Neuronal stem cell (in vitro differentiated cells): ENCODE measurements around the gene BATF.

Source experiments
- DNase-seq: peaks from one replicate; pipeline ENCODE4 v3.0.0-alpha.2; 2013; ENCODE audit warnings: low spot score
- H2AFZ ChIP-seq: one replicate; pipeline ENCODE4 v1.6.1; 2013; ENCODE audit warnings: mild to moderate bottlenecking, low read length, inconsistent platforms
- H2AK5ac ChIP-seq: 2 replicates; pipeline ENCODE4 v1.6.1; 2013; ENCODE audit warnings: low read depth, mild to moderate bottlenecking, inconsistent platforms, low read length, moderate library complexity, mixed read lengths
- H2BK120ac ChIP-seq: 2 replicates; pipeline ENCODE4 v1.6.1; 2013; ENCODE audit warnings: low read depth, mild to moderate bottlenecking, inconsistent platforms, low read length, moderate library complexity, mixed read lengths
- H2BK12ac ChIP-seq: one replicate; pipeline ENCODE4 v1.6.1; 2013; ENCODE audit warnings: low read length, inconsistent platforms
- H2BK15ac ChIP-seq: 2 replicates; pipeline ENCODE4 v1.6.1; 2013; ENCODE audit warnings: mild to moderate bottlenecking, low read length, inconsistent platforms, mixed read lengths
- H2BK5ac ChIP-seq: one replicate; pipeline ENCODE4 v1.6.1; 2013; ENCODE audit warnings: inconsistent platforms, mild to moderate bottlenecking, low read length, moderate library complexity
- H3K14ac ChIP-seq: one replicate; pipeline ENCODE4 v1.6.1; 2013; ENCODE audit warnings: low read length, inconsistent platforms
- H3K18ac ChIP-seq: 2 replicates; pipeline ENCODE4 v1.6.1; 2013; ENCODE audit warnings: low read length, inconsistent platforms
- H3K23ac ChIP-seq: 2 replicates; pipeline ENCODE4 v1.6.1; 2013; ENCODE audit warnings: low read depth, mild to moderate bottlenecking, mixed read lengths, low read length, inconsistent platforms; ENCODE audit not compliant: poor library complexity
- H3K27ac ChIP-seq: replicated peaks from 3 replicates; pipeline ENCODE4 v1.5.1; 2013; ENCODE audit warnings: low read length, inconsistent platforms
- H3K27me3 ChIP-seq, 3 experiments: 2 replicates each; pipeline ENCODE4 v1.6.1; 2013; ENCODE audit warnings: low read length in 3 of 3, mild to moderate bottlenecking in 2 of 3, inconsistent platforms in 1 of 3, low read depth in 1 of 3, mixed read lengths in 1 of 3, moderate library complexity in 1 of 3; ENCODE audit not compliant: control insufficient read depth in 3 of 3, insufficient read depth in 3 of 3
- H3K36me3 ChIP-seq, 2 donors: replicated peaks in 1 of 2; 2 replicates each; pipeline ENCODE4 v1.6.1; 2013; ENCODE audit warnings: low read length in 2 of 2; ENCODE audit not compliant: control insufficient read depth in 2 of 2, insufficient read depth in 2 of 2
- H3K4ac ChIP-seq: 2 replicates; pipeline ENCODE4 v1.6.1; 2013; ENCODE audit warnings: inconsistent platforms, mild to moderate bottlenecking, low read length, moderate library complexity
- H3K4me1 ChIP-seq, 2 donors: 1 replicate in 1 of 2; 2 replicates in 1 of 2; pipeline ENCODE4 v1.6.1; 2013; ENCODE audit warnings: low read length in 2 of 2, low read depth in 1 of 2; ENCODE audit not compliant: control insufficient read depth in 2 of 2, insufficient read depth in 1 of 2
- H3K4me2 ChIP-seq: one replicate; pipeline ENCODE4 v1.6.1; 2013; ENCODE audit warnings: mild to moderate bottlenecking, low read length, inconsistent platforms; ENCODE audit not compliant: insufficient read depth, poor library complexity, severe bottlenecking
- H3K4me3 ChIP-seq, 2 donors: 2 replicates each; pipeline ENCODE4 v1.5.1; 2013; ENCODE audit warnings: low read length in 2 of 2, mild to moderate bottlenecking in 2 of 2, inconsistent platforms in 1 of 2, moderate library complexity in 1 of 2
- H3K79me1 ChIP-seq: one replicate; pipeline ENCODE4 v1.6.1; 2013; ENCODE audit warnings: low read depth, mild to moderate bottlenecking, inconsistent platforms, low read length, moderate library complexity
- H3K9ac ChIP-seq: one replicate; pipeline ENCODE4 v1.6.1; 2013; ENCODE audit warnings: mild to moderate bottlenecking, low read depth, low read length, inconsistent platforms; ENCODE audit not compliant: poor library complexity
- H3K9me3 ChIP-seq, 2 donors: replicated peaks in 1 of 2; 2 replicates each; pipeline versions ENCODE3 to v1.6.1; 2013; ENCODE audit warnings: low read length in 2 of 2, mild to moderate bottlenecking in 2 of 2, inconsistent platforms in 1 of 2, low read depth in 1 of 2, mixed read lengths in 1 of 2, moderate library complexity in 1 of 2; ENCODE audit not compliant: control insufficient read depth in 2 of 2, insufficient read depth in 1 of 2
- H4K8ac ChIP-seq: one replicate; pipeline ENCODE4 v1.6.1; 2013; ENCODE audit warnings: low read depth, mild to moderate bottlenecking, inconsistent platforms, low read length, moderate library complexity
- H4K91ac ChIP-seq: one replicate; pipeline ENCODE4 v1.6.1; 2013; ENCODE audit warnings: low read length, low read depth, mild to moderate bottlenecking, inconsistent platforms; ENCODE audit not compliant: poor library complexity
- WGBS, 2 donors: extraction: QIAGEN DNeasy Blood & Tissue Kit; methylation state at CpG; one replicate each; pipeline ENCODE4 v1.1.7; 2013; ENCODE audit warnings: missing lambda C conversion rate in 2 of 2, mixed read lengths in 1 of 2; ENCODE audit not compliant: insufficient read length in 2 of 2, insufficient replicate concordance in 1 of 2; ENCODE audit errors: extremely low coverage in 2 of 2; 5-methylcytosine and 5-hydroxymethylcytosine counted together

BATF gene

DNA sequence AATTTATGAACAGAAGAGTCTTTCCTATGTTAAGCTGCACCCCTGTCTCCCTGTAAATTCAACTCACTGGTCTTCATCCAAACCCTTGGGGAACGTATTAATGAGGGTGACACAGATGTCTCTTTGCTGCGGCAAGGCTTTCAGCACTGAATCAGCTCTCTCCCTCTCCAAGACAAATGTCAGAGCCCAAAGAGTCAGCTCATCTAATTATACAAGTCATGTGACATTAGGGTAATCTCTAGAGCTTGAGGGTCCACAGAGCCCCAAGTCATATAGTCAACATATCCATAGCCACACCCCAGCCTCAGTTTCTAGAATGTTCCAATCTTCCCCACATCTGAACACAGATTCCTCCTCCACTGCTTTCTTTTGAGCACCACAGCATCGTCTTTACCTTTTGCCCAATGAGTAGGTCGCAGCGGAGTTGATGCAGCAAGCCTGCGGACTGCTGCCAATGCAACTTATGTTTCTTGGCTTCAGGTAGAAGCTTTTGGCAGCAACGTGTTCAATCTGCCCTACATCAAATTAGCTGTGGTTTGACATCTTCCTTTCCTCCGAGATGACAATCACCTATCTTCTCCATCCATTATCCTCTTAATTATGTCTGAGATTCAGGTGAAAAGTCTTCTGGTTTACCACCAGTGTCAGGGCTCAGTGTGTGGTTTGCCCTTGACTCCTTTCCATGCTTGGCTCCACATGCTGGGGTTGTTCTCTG, 5.3 kb downstream of the BATF start:
- Histone ChIP-seq H3K4me1 (peaks cover 0 to 8% of the 10 kb centered on the region in 2 donors), H3K79me1 (no peaks in the 10 kb centered on the region), H2BK15ac (no peak overlapping the region), H3K36me3 (no peaks in the 10 kb centered on the region), H3K4ac (no peak overlapping the region), H3K9ac (no peak overlapping the region), H4K8ac (no peak overlapping the region), H3K4me3 (no peak overlapping the region), H2BK5ac (no peak overlapping the region), H4K91ac (no peak overlapping the region), H2BK120ac (no peak overlapping the region), H3K9me3 (no peaks in the 10 kb centered on the region), H3K27me3 (no peaks in the 10 kb centered on the region), H2AFZ (no peak overlapping the region), H3K4me2 (no peak overlapping the region), H3K23ac (no peak overlapping the region), H3K27ac (no peak overlapping the region), H3K18ac (no peak overlapping the region), H2BK12ac (no peak overlapping the region), H3K14ac (no peak overlapping the region), H2AK5ac (no peak overlapping the region)
- no CpG with 5 or more reads among the region's 8 CpGs for WGBS, 2 donors
- DNase-seq = no peak

DNA sequence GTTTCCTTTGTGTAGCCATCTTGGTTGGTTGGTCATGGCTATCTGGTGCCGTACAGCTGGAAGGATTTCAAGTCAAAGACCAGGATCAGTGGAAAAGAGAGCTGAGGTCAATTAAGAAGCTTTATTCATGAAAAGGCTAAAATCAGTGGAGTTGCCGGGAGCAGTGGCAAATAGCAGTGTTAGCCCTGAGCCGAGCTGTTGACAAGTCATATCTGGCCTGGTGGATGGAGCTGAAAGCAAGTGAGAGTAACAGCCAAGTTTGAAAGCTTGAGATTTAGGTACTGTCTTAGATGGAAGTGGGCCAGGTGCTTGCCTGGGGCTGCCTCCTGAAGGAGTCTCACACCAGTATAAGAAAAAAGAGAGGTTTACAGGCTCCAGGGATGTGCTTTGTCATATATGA, 9.0 kb downstream of the BATF start:
- no peak overlapping the region for H3K4me2 ChIP-seq
- no peak overlapping the region for H3K9ac ChIP-seq
- H3K36me3 ChIP-seq = no peaks in the 10 kb centered on the region
- H4K91ac ChIP-seq = no peak overlapping the region
- H3K27me3 ChIP-seq = peaks cover 0 to 5% (median 0%) of the 10 kb centered on the region in 3 experiments
- no peak overlapping the region for H2AFZ ChIP-seq
- no peaks in the 10 kb centered on the region for H3K4me1 ChIP-seq
- DNase-seq = no peak
- no peaks in the 10 kb centered on the region for H3K9me3 ChIP-seq
- H3K4me3 ChIP-seq = no peak overlapping the region
- H3K27ac ChIP-seq = no peak overlapping the region
- H2AK5ac ChIP-seq = no peak overlapping the region
- WGBS, 2 donors = no CpG with 5 or more reads among the region's 3 CpGs
- no peak overlapping the region for H2BK15ac ChIP-seq
- no peak overlapping the region for H3K14ac ChIP-seq
- H2BK12ac ChIP-seq = no peak overlapping the region
- no peak overlapping the region for H3K18ac ChIP-seq
- no peak overlapping the region for H2BK120ac ChIP-seq
- H3K79me1 ChIP-seq = no peaks in the 10 kb centered on the region
- no peak overlapping the region for H3K23ac ChIP-seq
- no peak overlapping the region for H4K8ac ChIP-seq
- no peak overlapping the region for H3K4ac ChIP-seq
- no peak overlapping the region for H2BK5ac ChIP-seq

DNA sequence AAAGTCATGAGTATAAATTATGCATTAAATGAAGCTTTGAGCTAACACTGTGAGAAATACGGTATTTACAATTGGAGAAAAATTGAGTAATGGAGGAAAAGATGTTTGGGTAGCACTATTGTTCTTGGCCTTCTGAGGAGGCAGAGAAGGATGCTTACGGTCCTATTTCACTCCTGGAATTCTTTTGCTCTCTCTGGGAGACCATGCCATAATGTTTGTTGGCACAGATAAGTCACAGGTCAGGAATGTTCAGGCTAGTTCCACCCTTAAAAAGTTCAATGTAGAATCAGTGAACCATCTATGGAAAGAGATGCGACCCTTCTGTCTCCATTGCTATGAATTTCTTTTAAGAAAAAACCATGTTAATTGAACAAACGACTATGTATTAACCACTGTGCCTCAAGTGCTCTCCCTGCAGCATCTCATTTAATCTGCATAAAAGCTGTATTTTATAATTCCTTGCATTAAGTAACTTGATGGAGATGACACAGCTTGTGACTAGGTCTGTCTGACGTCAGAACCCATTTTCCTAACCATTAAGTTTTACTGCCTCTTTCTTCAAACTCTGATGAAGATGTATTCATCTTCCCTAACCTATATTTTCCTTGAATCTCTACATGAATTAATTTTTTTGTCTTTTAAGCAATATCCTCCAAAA, 9.5 kb downstream of the BATF start:
- H3K4me3 ChIP-seq = no peak overlapping the region
- H3K27me3 ChIP-seq = peaks cover 0 to 5% (median 0%) of the 10 kb centered on the region in 3 experiments
- no peaks in the 10 kb centered on the region for H3K9me3 ChIP-seq
- no peak overlapping the region for H4K8ac ChIP-seq
- DNase-seq = no peak
- no peaks in the 10 kb centered on the region for H3K36me3 ChIP-seq
- no peaks in the 10 kb centered on the region for H3K79me1 ChIP-seq
- H3K4me2 ChIP-seq = no peak overlapping the region
- H4K91ac ChIP-seq = no peak overlapping the region
- no peak overlapping the region for H3K14ac ChIP-seq
- no peak overlapping the region for H2BK15ac ChIP-seq
- no peak overlapping the region for H3K27ac ChIP-seq
- no peak overlapping the region for H2BK120ac ChIP-seq
- H3K4me1 ChIP-seq = no peaks in the 10 kb centered on the region
- H2AFZ ChIP-seq = no peak overlapping the region
- no peak overlapping the region for H3K4ac ChIP-seq
- no peak overlapping the region for H2AK5ac ChIP-seq
- no peak overlapping the region for H3K23ac ChIP-seq
- H2BK12ac ChIP-seq = no peak overlapping the region
- H2BK5ac ChIP-seq = no peak overlapping the region
- no peak overlapping the region for H3K18ac ChIP-seq
- H3K9ac ChIP-seq = no peak overlapping the region
- WGBS, 2 donors = no CpG with 5 or more reads among the region's 5 CpGs

DNA sequence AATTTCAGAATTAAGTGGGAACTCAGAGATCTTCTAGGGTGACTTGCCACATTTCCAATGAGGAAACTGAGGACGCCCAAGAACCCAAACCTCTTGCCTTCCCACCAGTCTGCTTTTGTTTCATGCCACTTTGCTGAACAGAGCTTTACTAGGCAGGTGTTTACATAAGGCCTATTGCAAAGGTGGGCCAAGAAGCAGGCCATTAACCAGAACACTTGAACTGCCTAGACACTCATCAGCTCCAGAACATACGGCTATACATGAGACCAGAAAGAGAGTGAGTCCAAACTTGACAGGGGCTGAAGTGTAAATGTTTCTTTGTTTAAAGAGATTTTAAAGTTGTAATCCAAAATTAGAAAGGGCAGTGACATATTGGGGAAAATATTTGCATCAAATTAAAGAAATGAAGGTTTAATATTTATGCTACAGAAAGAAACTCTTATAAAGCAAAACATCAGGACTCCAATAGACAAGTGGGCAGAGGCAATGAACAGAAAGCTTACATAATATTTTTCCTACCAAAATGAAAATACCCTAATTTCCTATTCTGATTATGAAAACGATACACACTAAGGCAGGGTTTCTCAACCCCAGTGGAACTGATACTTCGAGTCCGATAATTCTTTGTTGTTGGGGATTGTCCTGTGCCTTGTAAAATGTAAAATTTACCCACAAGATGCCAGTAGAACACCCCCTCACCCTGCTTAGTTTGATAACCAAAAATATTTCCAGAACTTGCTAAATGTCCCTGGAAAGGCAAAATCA, 11.7 kb downstream of the BATF start:
- no peak for DNase-seq
- Histone ChIP-seq H2AFZ (no peak overlapping the region), H3K27me3 (peaks cover 0 to 5% (median 0%) of the 10 kb centered on the region in 3 experiments), H3K9me3 (no peaks in the 10 kb centered on the region), H3K4me2 (no peak overlapping the region), H2BK15ac (no peak overlapping the region), H3K23ac (no peak overlapping the region), H3K79me1 (no peaks in the 10 kb centered on the region), H3K9ac (no peak overlapping the region), H3K4me3 (no peak overlapping the region), H2AK5ac (no peak overlapping the region), H3K27ac (no peak overlapping the region), H3K18ac (no peak overlapping the region), H2BK12ac (no peak overlapping the region), H4K8ac (no peak overlapping the region), H4K91ac (no peak overlapping the region), H3K4me1 (no peaks in the 10 kb centered on the region), H3K36me3 (no peaks in the 10 kb centered on the region), H2BK120ac (no peak overlapping the region), H3K14ac (no peak overlapping the region), H2BK5ac (no peak overlapping the region), H3K4ac (no peak overlapping the region)
- no CpG with 5 or more reads among the region's 5 CpGs for WGBS, 2 donors
